Renal cortical epithelial cell (primary cell): ENCODE data around the gene GABRR2. TPM values are rescaled to one million over a fixed set of nuclear protein-coding genes. Genes with fewer than 3 reads are reported as not detected.
A peak's percentile ranks its signal among the peaks of the same experiment; 100 is the strongest.

ENCODE experiments used
- DNase-seq: peaks from one replicate; pipeline ENCODE4 v3.0.0-alpha.2; 2011; ENCODE audit warnings: low read depth
- total RNA-seq: library from RNA; depleted of rRNA; stranded (reverse); fragments of >200 nt; gene quantifications from 2 replicates; pipeline ENCODE4 v1.2.3, GENCODE V29; 2014

Gene GABRR2
- total RNA-seq, 1 donor from 2014 or later: 0.05 TPM

GRCh38 chr6:89291256-89291819 is 23.8 kb downstream of the GABRR2 start:
- DNase-seq: no peak

GRCh38 chr6:89290401-89291155 is 24.5 kb downstream of the GABRR2 start:
- DNase-seq: no peak

GRCh38 chr6:89289710-89290109 is 25.4 kb downstream of the GABRR2 start:
- no peak for DNase-seq

- DNase-seq: no peak
Measured at GRCh38 chr6:89287351-89288028, 27.6 kb downstream of the GABRR2 start.

GRCh38 chr6:89286516-89286915 is 28.6 kb downstream of the GABRR2 start:
- no peak for DNase-seq

GRCh38 chr6:89284963-89285735 is 29.9 kb downstream of the GABRR2 start:
- peak; percentile 75 for DNase-seq

- no peak for DNase-seq
Measured at GRCh38 chr6:89284081-89284480, 31.0 kb downstream of the GABRR2 start.

GRCh38 chr6:89282749-89283148 is 32.4 kb downstream of the GABRR2 start:
- no peak for DNase-seq

- peak; percentile 36 for DNase-seq
Measured at GRCh38 chr6:89281779-89282246, 33.3 kb downstream of the GABRR2 start.

GRCh38 chr6:89278956-89279355 is 36.1 kb downstream of the GABRR2 start:
- no peak for DNase-seq

GRCh38 chr6:89275900-89276299 is 39.2 kb downstream of the GABRR2 start:
- DNase-seq: no peak

GRCh38 chr6:89273816-89274215 is 41.3 kb downstream of the GABRR2 start:
- DNase-seq: peak; percentile 9

- DNase-seq: no peak
Measured at GRCh38 chr6:89272596-89272995, 42.5 kb downstream of the GABRR2 start.

GRCh38 chr6:89270951-89271721 is 44.0 kb downstream of the GABRR2 start:
- no peak for DNase-seq

- no peak for DNase-seq
Measured at GRCh38 chr6:89269981-89270380, 45.1 kb downstream of the GABRR2 start.

GRCh38 chr6:89269252-89269651 is 45.8 kb downstream of the GABRR2 start:
- DNase-seq: no peak

GRCh38 chr6:89268776-89269175 is 46.3 kb downstream of the GABRR2 start:
- DNase-seq: peak; percentile 90

- DNase-seq: no peak
Measured at GRCh38 chr6:89267918-89268317, 47.2 kb downstream of the GABRR2 start.

GRCh38 chr6:89264296-89264695 is 50.8 kb downstream of the GABRR2 start:
- no peak for DNase-seq

- DNase-seq: no peak
Measured at GRCh38 chr6:89260832-89261231, 54.3 kb downstream of the GABRR2 start.

GRCh38 chr6:89260310-89260709 is 54.8 kb downstream of the GABRR2 start:
- DNase-seq: no peak
